ENCODE results near the gene CPLANE2.
"Not testable (repeated sequence)": the region's sequence is repeated elsewhere in the genome, so short reads cannot be mapped to it uniquely, and the experiment has no call there.

Gene CPLANE2

GRCh38 chr1:16208270-16208987 lies 28.6 kb downstream of the CPLANE2 start:
- no peak for DNase-seq

- DNase-seq = no peak
Observed at GRCh38 chr1:16207318-16208269, 29.4 kb downstream of the CPLANE2 start.

GRCh38 chr1:16206547-16207317 lies 30.3 kb downstream of the CPLANE2 start:
- DNase-seq = peak; percentile 89

- DNase-seq = no peak
Observed at GRCh38 chr1:16205891-16206546, 31.0 kb downstream of the CPLANE2 start.

- DNase-seq = no peak
Observed at GRCh38 chr1:16205334-16205671, 31.7 kb downstream of the CPLANE2 start.

- no peak for DNase-seq
Observed at GRCh38 chr1:16204634-16205333, 32.2 kb downstream of the CPLANE2 start.

GRCh38 chr1:16204216-16204615 lies 32.8 kb downstream of the CPLANE2 start:
- DNase-seq = no peak

- no peak for DNase-seq
Observed at GRCh38 chr1:16203550-16203949, 33.4 kb downstream of the CPLANE2 start.

- DNase-seq = no peak
Observed at GRCh38 chr1:16202281-16203210, 34.4 kb downstream of the CPLANE2 start.

GRCh38 chr1:16199700-16200099 lies 37.3 kb downstream of the CPLANE2 start:
- no peak for DNase-seq

- DNase-seq = no peak
Observed at GRCh38 chr1:16199157-16199501, 37.9 kb downstream of the CPLANE2 start.

- no peak for DNase-seq
Observed at GRCh38 chr1:16198444-16199156, 38.4 kb downstream of the CPLANE2 start.

- DNase-seq = no peak
Observed at GRCh38 chr1:16196874-16197273, 40.1 kb downstream of the CPLANE2 start.

GRCh38 chr1:16196139-16196538 lies 40.8 kb downstream of the CPLANE2 start:
- DNase-seq = not testable (repeated sequence)

- DNase-seq = no peak
Observed at GRCh38 chr1:16195518-16195905, 41.5 kb downstream of the CPLANE2 start.

GRCh38 chr1:16191916-16192546 lies 45.0 kb downstream of the CPLANE2 start:
- no peak for DNase-seq

GRCh38 chr1:16191309-16191708 lies 45.7 kb downstream of the CPLANE2 start:
- DNase-seq = no peak

- no peak for DNase-seq
Observed at GRCh38 chr1:16189921-16190621, 46.9 kb downstream of the CPLANE2 start.

GRCh38 chr1:16189003-16189402 lies 48.0 kb downstream of the CPLANE2 start:
- DNase-seq = no peak
